GM21576 (cell line): Measurements from ENCODE around the gene UBXN11.
"Not testable (repeated sequence)": the region's sequence is repeated elsewhere in the genome, so short reads cannot be mapped to it uniquely, and the experiment has no call there.

Source experiments
- ATAC-seq: cut with Tn5 transposase; IDR thresholded peaks from one replicate; pipeline ENCODE4 v1.9.1; 2021; ENCODE audit warnings: mild to moderate bottlenecking, moderate library complexity; ENCODE audit not compliant: unreplicated experiment

UBXN11 gene

GRCh38 chr1:26307966-26308899, 1.8 kb upstream of the UBXN11 start:
- not testable (repeated sequence) for ATAC-seq

GRCh38 chr1:26307363-26307781, 936 bp upstream of the UBXN11 start:
- ATAC-seq: no peak

- no peak for ATAC-seq
Measured at GRCh38 chr1:26305667-26306289, 658 bp downstream of the UBXN11 start.

GRCh38 chr1:26302733-26303405, 3.6 kb downstream of the UBXN11 start:
- ATAC-seq: no peak

GRCh38 chr1:26300578-26301275, 5.7 kb downstream of the UBXN11 start:
- no peak for ATAC-seq

- ATAC-seq: no peak
Measured at GRCh38 chr1:26297791-26298124, 8.7 kb downstream of the UBXN11 start.

GRCh38 chr1:26297057-26297790, 9.2 kb downstream of the UBXN11 start:
- ATAC-seq: no peak

- no peak for ATAC-seq
Measured at GRCh38 chr1:26296340-26297056, 9.9 kb downstream of the UBXN11 start.

- no peak for ATAC-seq
Measured at GRCh38 chr1:26295194-26296138, 11.0 kb downstream of the UBXN11 start.

- ATAC-seq: no peak
Measured at GRCh38 chr1:26293911-26294463, 12.4 kb downstream of the UBXN11 start.

GRCh38 chr1:26292735-26293134, 13.7 kb downstream of the UBXN11 start:
- not testable (repeated sequence) for ATAC-seq

GRCh38 chr1:26291939-26292338, 14.5 kb downstream of the UBXN11 start:
- no peak for ATAC-seq

- no peak for ATAC-seq
Measured at GRCh38 chr1:26291433-26291832, 15.0 kb downstream of the UBXN11 start.

GRCh38 chr1:26290882-26291261, 15.6 kb downstream of the UBXN11 start:
- no peak for ATAC-seq

GRCh38 chr1:26290122-26290881, 16.1 kb downstream of the UBXN11 start:
- no peak for ATAC-seq

GRCh38 chr1:26289158-26290059, 17.0 kb downstream of the UBXN11 start:
- ATAC-seq: no peak
